H54 (cell line): ENCODE data around the gene SIVA1.

Experiments
- DNase-seq: peaks from one replicate; pipeline ENCODE4 v3.0.0; 2011; ENCODE audit warnings: low spot score, mixed read lengths; ENCODE audit not compliant: insufficient read length
- FAIRE-seq: peaks from 3 replicates; lab custom pipeline; 2011; peaks lifted over from hg19 to GRCh38; lab: Jason Lieb, UNC
- POLR2A ChIP-seq: IDR thresholded peaks from 2 replicates; pipeline ENCODE4 v1.6.1; 2011; ENCODE audit warnings: low read depth, mild to moderate bottlenecking, low read length

The SIVA1 gene

GRCh38 chr14:104757238-104757585 is 4.3 kb downstream of the SIVA1 start:
- FAIRE-seq (no peak), DNase-seq (no peak)
- TF ChIP-seq POLR2A = no peak

DNA sequence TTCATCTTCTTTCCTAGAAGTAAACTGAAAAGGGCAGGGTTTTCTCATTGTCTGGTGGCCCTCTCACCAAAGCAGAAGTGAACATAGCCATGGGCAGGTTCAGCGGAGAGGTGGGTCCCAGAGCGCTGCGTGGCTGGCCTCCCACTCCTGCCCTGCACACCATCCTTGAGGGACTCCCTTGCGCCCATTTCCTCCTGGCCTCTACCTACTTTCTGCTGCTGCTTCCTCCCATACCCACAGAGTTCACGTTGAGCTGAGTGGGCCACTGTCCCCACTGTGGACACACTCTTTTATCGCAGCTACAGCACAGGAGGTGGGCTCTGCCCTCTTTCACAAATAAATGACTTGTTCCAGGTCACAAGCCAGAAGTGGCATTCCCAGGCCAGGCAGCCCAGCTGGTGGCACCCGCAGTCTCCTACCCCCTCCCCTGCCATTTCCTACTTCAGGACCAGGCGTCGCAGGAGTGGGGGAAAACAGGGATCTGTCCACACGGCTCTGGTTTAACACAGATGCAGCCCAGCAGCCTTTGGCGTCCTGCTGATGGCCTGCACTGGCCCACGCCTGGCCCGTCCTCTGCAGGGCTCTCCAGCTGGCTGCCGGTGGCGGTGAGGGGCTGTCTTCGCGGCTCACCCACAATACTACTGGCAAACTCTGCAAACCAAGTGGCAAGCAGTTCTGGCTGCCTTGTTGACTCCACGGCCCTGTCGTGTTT is 4.9 kb downstream of the SIVA1 start:
- no peak for FAIRE-seq
- TF ChIP-seq POLR2A = no peak

GRCh38 chr14:104758981-104759969 is 6.3 kb downstream of the SIVA1 start:
- DNase-seq (no peak), FAIRE-seq (no peak)
- TF ChIP-seq POLR2A = no peak

More for the DNA sequence above, 4.9 kb downstream of the SIVA1 start:
- no peak for DNase-seq

DNA sequence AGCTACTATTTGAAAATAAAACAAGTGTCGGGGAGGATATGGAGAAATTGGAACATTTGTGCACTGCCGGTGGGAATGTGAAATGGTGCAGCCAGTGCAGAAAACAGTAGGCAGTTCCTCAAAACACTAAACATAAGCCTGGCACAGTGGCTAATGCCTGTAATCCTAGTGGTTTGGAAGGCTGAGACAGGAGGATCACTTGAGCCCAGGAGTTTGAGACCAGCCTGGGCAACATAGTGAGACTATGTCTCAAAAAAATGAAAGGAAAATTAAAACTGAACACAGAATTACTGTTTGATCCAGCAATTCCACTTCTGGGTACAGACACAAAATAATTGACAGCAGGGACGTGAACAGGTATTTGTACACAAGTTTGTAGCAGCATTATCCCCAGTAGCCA is 12.6 kb downstream of the SIVA1 start:
- DNase-seq (no peak), FAIRE-seq (peak; percentile 30)
- TF ChIP-seq POLR2A = no peak

- no peak for DNase-seq
- no peak for FAIRE-seq
- no peak for TF ChIP-seq POLR2A
Observed at GRCh38 chr14:104766256-104766862, 13.4 kb downstream of the SIVA1 start.

GRCh38 chr14:104766863-104767633 is 14.1 kb downstream of the SIVA1 start:
- DNase-seq (no peak), FAIRE-seq (no peak)
- no peak for TF ChIP-seq POLR2A

GRCh38 chr14:104767634-104767918 is 14.6 kb downstream of the SIVA1 start:
- no peak for TF ChIP-seq POLR2A
- DNase-seq (no peak), FAIRE-seq (no peak)

GRCh38 chr14:104768437-104769323 is 15.7 kb downstream of the SIVA1 start:
- DNase-seq (peak; percentile 90), FAIRE-seq (peak; percentile 76)
- TF ChIP-seq POLR2A = no peak

GRCh38 chr14:104769324-104770071 is 16.6 kb downstream of the SIVA1 start:
- FAIRE-seq (no peak), DNase-seq (no peak)
- no peak for TF ChIP-seq POLR2A

GRCh38 chr14:104770072-104770579 is 17.2 kb downstream of the SIVA1 start:
- no peak for TF ChIP-seq POLR2A
- no peak for FAIRE-seq
- DNase-seq = no peak

GRCh38 chr14:104770851-104771272 is 17.9 kb downstream of the SIVA1 start:
- FAIRE-seq = no peak
- no peak for DNase-seq
- TF ChIP-seq POLR2A = no peak

GRCh38 chr14:104771374-104771773 is 18.4 kb downstream of the SIVA1 start:
- TF ChIP-seq POLR2A = no peak
- FAIRE-seq (no peak), DNase-seq (no peak)
